ENCODE results near the gene CRYAA.

DNA sequence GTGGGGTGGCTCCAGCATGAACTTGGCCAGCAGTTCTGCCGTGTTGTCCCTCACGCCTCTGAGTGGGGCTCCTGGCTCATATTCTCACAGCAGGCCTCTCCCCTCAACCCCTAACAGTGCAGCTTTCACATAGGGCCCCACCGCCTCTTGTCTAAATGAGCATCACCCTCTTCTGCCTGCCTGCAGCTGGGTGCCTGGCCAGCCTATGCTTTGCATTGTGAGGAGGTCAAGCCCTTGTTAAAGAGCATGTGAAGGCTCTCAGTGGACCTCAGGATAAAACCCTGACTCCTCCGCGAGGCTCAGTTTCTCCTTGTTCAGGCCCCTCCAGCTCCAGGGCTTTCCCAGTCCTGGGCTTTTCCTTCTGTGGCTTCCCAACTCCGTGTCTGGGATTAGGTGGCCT is 34.8 kb downstream of the CRYAA start:
- TF ChIP-seq, protein P1, sequence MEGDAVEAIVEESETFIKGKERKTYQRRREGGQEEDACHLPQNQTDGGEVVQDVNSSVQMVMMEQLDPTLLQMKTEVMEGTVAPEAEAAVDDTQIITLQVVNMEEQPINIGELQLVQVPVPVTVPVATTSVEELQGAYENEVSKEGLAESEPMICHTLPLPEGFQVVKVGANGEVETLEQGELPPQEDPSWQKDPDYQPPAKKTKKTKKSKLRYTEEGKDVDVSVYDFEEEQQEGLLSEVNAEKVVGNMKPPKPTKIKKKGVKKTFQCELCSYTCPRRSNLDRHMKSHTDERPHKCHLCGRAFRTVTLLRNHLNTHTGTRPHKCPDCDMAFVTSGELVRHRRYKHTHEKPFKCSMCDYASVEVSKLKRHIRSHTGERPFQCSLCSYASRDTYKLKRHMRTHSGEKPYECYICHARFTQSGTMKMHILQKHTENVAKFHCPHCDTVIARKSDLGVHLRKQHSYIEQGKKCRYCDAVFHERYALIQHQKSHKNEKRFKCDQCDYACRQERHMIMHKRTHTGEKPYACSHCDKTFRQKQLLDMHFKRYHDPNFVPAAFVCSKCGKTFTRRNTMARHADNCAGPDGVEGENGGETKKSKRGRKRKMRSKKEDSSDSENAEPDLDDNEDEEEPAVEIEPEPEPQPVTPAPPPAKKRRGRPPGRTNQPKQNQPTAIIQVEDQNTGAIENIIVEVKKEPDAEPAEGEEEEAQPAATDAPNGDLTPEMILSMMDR (IDR thresholded peaks at IDR 0.05; ENCODE audit: insufficient read depth, low read length), result no peak
- TF ChIP-seq POLR2AphosphoS5 (IDR thresholded peaks at IDR 0.05; ENCODE audit: low read depth) (no peak), SPI1 (IDR thresholded peaks at IDR 0.05; ENCODE audit: borderline replicate concordance, low read depth) (no peak), REST (IDR thresholded peaks at IDR 0.05; ENCODE audit: insufficient replicate concordance, low read depth) (no peak), GABPA (IDR thresholded peaks at IDR 0.05; ENCODE audit: low read depth) (no peak)

All from HL-60 (cell line).